Endothelial cell (in vitro differentiated cells): ENCODE results near the gene ATP10A. TPM values are rescaled to one million over a fixed set of nuclear protein-coding genes. Genes with fewer than 3 reads are reported as not detected.

Experiments
- DNase-seq: peaks from one replicate; pipeline ENCODE4 v3.0.0; 2021; ENCODE audit warnings: low spot score
- H3K27ac Mint-ChIP-seq: one replicate; pipeline ENCODE4 v1.8.0; 2021; ENCODE audit warnings: mixed read lengths, inconsistent platforms; ENCODE audit not compliant: unreplicated experiment
- H3K27me3 Mint-ChIP-seq: one replicate; pipeline ENCODE4 v1.8.0; 2021; ENCODE audit warnings: mild to moderate bottlenecking, moderate library complexity, mixed read lengths, inconsistent platforms; ENCODE audit not compliant: unreplicated experiment
- H3K36me3 Mint-ChIP-seq: one replicate; pipeline ENCODE4 v1.8.0; 2021; ENCODE audit warnings: mild to moderate bottlenecking, low read depth, mixed read lengths, inconsistent platforms; ENCODE audit not compliant: unreplicated experiment
- H3K4me1 Mint-ChIP-seq: one replicate; pipeline ENCODE4 v1.8.0; 2021; ENCODE audit warnings: mild to moderate bottlenecking, mixed read lengths, inconsistent platforms; ENCODE audit not compliant: unreplicated experiment
- H3K4me3 Mint-ChIP-seq: one replicate; pipeline ENCODE4 v1.8.0; 2021; ENCODE audit warnings: mild to moderate bottlenecking, mixed read lengths, inconsistent platforms; ENCODE audit not compliant: unreplicated experiment
- H3K9me3 Mint-ChIP-seq: one replicate; pipeline ENCODE4 v1.8.0; 2021; ENCODE audit warnings: mixed read lengths, inconsistent platforms; ENCODE audit not compliant: unreplicated experiment
- CTCF ChIP-seq: fragments of 200-600 bp; sonication (generic); IDR thresholded peaks from one replicate; pipeline ENCODE4 v1.5.0; 2021; ENCODE audit warnings: antibody characterized with exemption; ENCODE audit not compliant: unreplicated experiment
- total RNA-seq: library from RNA; stranded (reverse); fragmentation: NEBNext Ultra II Directional; extraction: Animal tissue kit (Norgen Biotek cat#: 25700); gene quantifications from one replicate; pipeline ENCODE4 v1.2.1, GENCODE V29; 2021; ENCODE audit not compliant: unreplicated experiment

ATP10A gene
- total RNA-seq, 1 donor from 2014 or later, result 0.13 TPM

- Mint-ChIP-seq H3K4me1 (peaks cover 5% of the 10 kb centered on the region), H3K4me3 (no peak overlapping the region), H3K27ac (no peak overlapping the region), H3K27me3 (peaks cover 4% of the 10 kb centered on the region), H3K9me3 (no peaks in the 10 kb centered on the region), H3K36me3 (no peaks in the 10 kb centered on the region)
- DNase-seq, result no peak
- no peak for TF ChIP-seq CTCF
These were observed 68.1 kb downstream of the ATP10A start for GRCh38 chr15:25795061-25795460.

GRCh38 chr15:25793354-25794050 lies 69.6 kb downstream of the ATP10A start:
- Mint-ChIP-seq H3K27ac (no peak overlapping the region), H3K4me3 (no peak overlapping the region), H3K9me3 (no peaks in the 10 kb centered on the region), H3K27me3 (no peaks in the 10 kb centered on the region), H3K4me1 (no peaks in the 10 kb centered on the region), H3K36me3 (no peaks in the 10 kb centered on the region)
- DNase-seq, result no peak
- no peak for TF ChIP-seq CTCF

GRCh38 chr15:25792128-25792527 lies 71.0 kb downstream of the ATP10A start:
- H3K9me3 Mint-ChIP-seq, result no peaks in the 10 kb centered on the region
- no peaks in the 10 kb centered on the region for H3K4me1 Mint-ChIP-seq
- no peaks in the 10 kb centered on the region for H3K27me3 Mint-ChIP-seq
- H3K4me3 Mint-ChIP-seq, result no peak overlapping the region
- DNase-seq, result no peak
- H3K27ac Mint-ChIP-seq, result no peak overlapping the region
- H3K36me3 Mint-ChIP-seq, result no peaks in the 10 kb centered on the region
- TF ChIP-seq CTCF, result no peak

- Mint-ChIP-seq H3K9me3 (no peaks in the 10 kb centered on the region), H3K4me3 (no peak overlapping the region), H3K27ac (no peak overlapping the region), H3K4me1 (no peaks in the 10 kb centered on the region), H3K27me3 (no peaks in the 10 kb centered on the region), H3K36me3 (no peaks in the 10 kb centered on the region)
- no peak for TF ChIP-seq CTCF
- no peak for DNase-seq
These were observed 73.0 kb downstream of the ATP10A start for GRCh38 chr15:25790000-25790660.

GRCh38 chr15:25789616-25789999 lies 73.5 kb downstream of the ATP10A start:
- Mint-ChIP-seq H3K36me3 (no peaks in the 10 kb centered on the region), H3K4me3 (no peak overlapping the region), H3K27me3 (no peaks in the 10 kb centered on the region), H3K27ac (no peak overlapping the region), H3K9me3 (no peaks in the 10 kb centered on the region), H3K4me1 (no peaks in the 10 kb centered on the region)
- no peak for TF ChIP-seq CTCF
- no peak for DNase-seq
